HG03196 (cell line): Measurements from ENCODE around the gene UNC45A.
A peak's percentile ranks its signal among the peaks of the same experiment; 100 is the strongest.

Experiments used
- ATAC-seq: cut with Tn5 transposase; IDR thresholded peaks from one replicate; pipeline ENCODE4 v1.9.1; 2021; ENCODE audit not compliant: unreplicated experiment

UNC45A gene

DNA sequence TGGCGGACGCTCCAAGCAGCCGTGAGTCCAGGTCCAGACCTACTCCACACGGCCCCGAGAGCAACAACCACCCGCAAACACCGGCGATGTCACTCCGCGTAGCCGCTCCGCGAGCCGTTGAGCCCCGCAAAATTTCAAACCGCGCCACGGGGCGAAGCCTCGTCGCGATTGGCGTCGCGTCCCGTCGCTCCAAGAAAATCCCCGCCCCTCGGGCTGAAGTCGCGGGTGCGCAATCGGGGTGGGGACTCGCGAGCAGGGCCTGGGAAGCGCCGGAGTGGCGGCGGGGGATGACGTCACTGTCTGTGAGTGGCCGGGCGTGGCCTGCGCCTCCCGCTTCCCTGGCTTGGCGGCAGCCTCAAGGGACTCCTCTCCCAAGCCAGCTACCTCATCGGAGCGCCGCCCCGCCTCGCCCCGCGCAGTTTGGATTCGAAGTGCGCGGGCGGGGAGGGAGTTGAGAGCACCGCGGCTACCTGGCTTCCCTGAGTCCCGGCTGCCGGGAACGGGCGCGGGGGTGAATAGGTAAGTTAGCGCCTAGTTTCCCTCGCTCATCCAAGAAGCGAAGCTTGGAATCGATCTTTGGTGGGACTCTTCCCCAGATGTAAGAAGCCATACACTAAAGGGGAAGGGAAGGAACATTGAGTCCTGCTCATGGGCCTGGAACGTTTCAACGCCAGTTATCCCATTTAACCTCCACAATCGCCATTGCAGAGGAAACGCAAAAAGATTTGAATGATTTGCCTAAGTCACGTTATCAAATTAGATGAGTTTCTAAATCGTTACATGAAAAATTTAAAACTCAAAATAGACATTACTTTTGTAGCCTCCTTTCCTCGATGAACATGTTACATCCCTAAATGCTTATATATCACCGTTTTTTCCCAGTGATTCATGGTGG, 59.6 kb downstream of the UNC45A start, which contains the start of gene PRC1:
Gene PRC1, minus strand, starts transcription at position 119 of the 895 bp plus-strand sequence. Its CDS starts 118 bp downstream, at position 1.
- peak; percentile 96 for ATAC-seq

GRCh38 chr15:90998737-90999136, 63.7 kb downstream of the UNC45A start:
- ATAC-seq: no peak

GRCh38 chr15:91001209-91001608, 66.1 kb downstream of the UNC45A start:
- ATAC-seq: no peak
